ENCODE measurements around the gene REEP1. TPM values are rescaled to one million over a fixed set of nuclear protein-coding genes. Genes with fewer than 3 reads are reported as not detected.

The REEP1 gene
- polyA plus RNA-seq, 1 donor (not counting 4 experiments of a cell fraction or from before 2014, with no cell fraction given), result 0.30 TPM

GRCh38 chr2:86357392-86357963 lies 20.1 kb upstream of the REEP1 start:
- Histone ChIP-seq H3K9ac (ENCODE audit: control insufficient read depth, extremely low read depth, insufficient read depth, low read length) (no peak overlapping the region), H3K9me3 (ENCODE audit: control insufficient read depth, low read depth, low read length) (no peaks in the 10 kb centered on the region), H3K4me2 (ENCODE audit: control insufficient read depth, extremely low read depth, insufficient read depth, low read depth, low read length) (no peak overlapping the region), H3K4me3 (ENCODE audit: control insufficient read depth in 2 of 3, extremely low read depth in 1 of 3, insufficient read depth in 2 of 3, low read depth in 1 of 3, low read length in 3 of 3) (no peak overlapping the region), H3K4me1 (ENCODE audit: control insufficient read depth, extremely low read depth, insufficient read depth, low read length) (no peaks in the 10 kb centered on the region), H3K27me3 (ENCODE audit: control insufficient read depth, extremely low read depth, insufficient read depth, low read length) (peaks cover 3% of the 10 kb centered on the region), H3K36me3 (ENCODE audit: control insufficient read depth in 2 of 2, extremely low read depth in 1 of 2, insufficient read depth in 2 of 2, low read length in 2 of 2) (no peaks in the 10 kb centered on the region), H4K20me1 (ENCODE audit: control insufficient read depth, extremely low read depth, insufficient read depth, low read length) (no peaks in the 10 kb centered on the region), H3K9me1 (ENCODE audit: control insufficient read depth, extremely low read depth, insufficient read depth, low read length) (no peaks in the 10 kb centered on the region), H3K27ac (ENCODE audit: control insufficient read depth, insufficient read depth, low read length) (no peak overlapping the region), H3K79me2 (ENCODE audit: control insufficient read depth, insufficient read depth, low read length) (no peaks in the 10 kb centered on the region), H2AFZ (ENCODE audit: control insufficient read depth, low read length) (no peak overlapping the region)
- DNase-seq (ENCODE audit: low read depth, low spot score), result no peak
- no peak for FAIRE-seq
- dilution Hi-C loops (cut with MboI; ENCODE audit: extremely low pct_ligation_motif_present, low sequenced_read_pairs), result no loop called here
- TF ChIP-seq, protein P1, sequence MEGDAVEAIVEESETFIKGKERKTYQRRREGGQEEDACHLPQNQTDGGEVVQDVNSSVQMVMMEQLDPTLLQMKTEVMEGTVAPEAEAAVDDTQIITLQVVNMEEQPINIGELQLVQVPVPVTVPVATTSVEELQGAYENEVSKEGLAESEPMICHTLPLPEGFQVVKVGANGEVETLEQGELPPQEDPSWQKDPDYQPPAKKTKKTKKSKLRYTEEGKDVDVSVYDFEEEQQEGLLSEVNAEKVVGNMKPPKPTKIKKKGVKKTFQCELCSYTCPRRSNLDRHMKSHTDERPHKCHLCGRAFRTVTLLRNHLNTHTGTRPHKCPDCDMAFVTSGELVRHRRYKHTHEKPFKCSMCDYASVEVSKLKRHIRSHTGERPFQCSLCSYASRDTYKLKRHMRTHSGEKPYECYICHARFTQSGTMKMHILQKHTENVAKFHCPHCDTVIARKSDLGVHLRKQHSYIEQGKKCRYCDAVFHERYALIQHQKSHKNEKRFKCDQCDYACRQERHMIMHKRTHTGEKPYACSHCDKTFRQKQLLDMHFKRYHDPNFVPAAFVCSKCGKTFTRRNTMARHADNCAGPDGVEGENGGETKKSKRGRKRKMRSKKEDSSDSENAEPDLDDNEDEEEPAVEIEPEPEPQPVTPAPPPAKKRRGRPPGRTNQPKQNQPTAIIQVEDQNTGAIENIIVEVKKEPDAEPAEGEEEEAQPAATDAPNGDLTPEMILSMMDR (optimal IDR thresholded peaks at IDR 0.05 in 1 of 3, IDR thresholded peaks at IDR 0.05 in 1 of 3, conservative IDR thresholded peaks at IDR 0.05 in 1 of 3; ENCODE audit: extremely low read depth in 1 of 3, insufficient read depth in 2 of 3, low read length in 3 of 3), result no peak
- no peak for TF ChIP-seq EZH2 (IDR thresholded peaks at IDR 0.05; ENCODE audit: low read length)

DNA sequence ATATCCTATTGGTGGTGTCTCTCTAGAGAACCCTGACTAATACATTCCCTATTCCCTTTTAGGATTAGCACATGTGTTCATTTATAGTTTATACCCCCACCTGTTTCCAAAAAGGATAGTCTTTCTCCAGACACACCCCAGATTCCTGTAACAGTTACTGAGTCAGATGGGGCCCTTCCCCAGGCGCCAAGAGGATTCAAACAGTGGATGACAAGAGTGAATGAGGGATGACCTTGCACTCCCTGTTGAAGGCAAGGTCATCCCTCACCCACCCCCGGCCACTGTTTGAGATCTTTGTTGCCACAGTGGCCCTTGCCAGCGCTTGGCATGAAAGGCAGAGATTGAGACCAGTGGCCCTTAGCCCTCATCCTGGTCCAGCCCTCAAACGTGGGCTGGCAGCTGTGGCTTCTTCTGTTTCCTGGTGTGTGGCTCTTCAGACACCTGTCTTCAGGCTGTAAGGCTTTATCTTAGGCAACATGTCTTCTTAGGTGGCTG lies 15.3 kb upstream of the REEP1 start:
- dilution Hi-C loops (cut with MboI; ENCODE audit: extremely low pct_ligation_motif_present, low sequenced_read_pairs), result no loop called here

More for the DNA sequence above, 15.3 kb upstream of the REEP1 start:
- no peak overlapping the region for H2AFZ ChIP-seq (ENCODE audit: control insufficient read depth, low read length)
- H4K20me1 ChIP-seq (ENCODE audit: control insufficient read depth, extremely low read depth, insufficient read depth, low read length), result no peaks in the 10 kb centered on the region
- H3K4me1 ChIP-seq (ENCODE audit: control insufficient read depth, extremely low read depth, insufficient read depth, low read length), result no peaks in the 10 kb centered on the region
- H3K9me1 ChIP-seq (ENCODE audit: control insufficient read depth, extremely low read depth, insufficient read depth, low read length), result no peaks in the 10 kb centered on the region
- H3K4me2 ChIP-seq (ENCODE audit: control insufficient read depth, extremely low read depth, insufficient read depth, low read depth, low read length), result no peak overlapping the region
- no peak overlapping the region for H3K27ac ChIP-seq (ENCODE audit: control insufficient read depth, insufficient read depth, low read length)
- no peak for TF ChIP-seq EZH2 (IDR thresholded peaks at IDR 0.05; ENCODE audit: low read length)
- TF ChIP-seq, protein P1 (optimal IDR thresholded peaks at IDR 0.05 in 1 of 3, IDR thresholded peaks at IDR 0.05 in 1 of 3, conservative IDR thresholded peaks at IDR 0.05 in 1 of 3; ENCODE audit: extremely low read depth in 1 of 3, insufficient read depth in 2 of 3, low read length in 3 of 3), result no peak
- H3K27me3 ChIP-seq (ENCODE audit: control insufficient read depth, extremely low read depth, insufficient read depth, low read length), result peaks cover under 1% of the 10 kb centered on the region
- no peaks in the 10 kb centered on the region for H3K9me3 ChIP-seq (ENCODE audit: control insufficient read depth, low read depth, low read length)
- H3K4me3 ChIP-seq (ENCODE audit: control insufficient read depth in 2 of 3, extremely low read depth in 1 of 3, insufficient read depth in 2 of 3, low read depth in 1 of 3, low read length in 3 of 3), result no peak overlapping the region
- no peaks in the 10 kb centered on the region for H3K79me2 ChIP-seq (ENCODE audit: control insufficient read depth, insufficient read depth, low read length)
- FAIRE-seq (no peak), DNase-seq (ENCODE audit: low read depth, low spot score) (no peak)
- no peak overlapping the region for H3K9ac ChIP-seq (ENCODE audit: control insufficient read depth, extremely low read depth, insufficient read depth, low read length)
- H3K36me3 ChIP-seq (ENCODE audit: control insufficient read depth in 2 of 2, extremely low read depth in 1 of 2, insufficient read depth in 2 of 2, low read length in 2 of 2), result no peaks in the 10 kb centered on the region

Measured in keratinocyte (primary cell).